Osteocyte (in vitro differentiated cells): ENCODE data around the gene KCNQ5. TPM values are rescaled to one million over a fixed set of nuclear protein-coding genes. Genes with fewer than 3 reads are reported as not detected.

Experiments used
- DNase-seq: peaks from one replicate; pipeline ENCODE4 v3.0.0; 2021; ENCODE audit warnings: mixed read lengths; ENCODE audit not compliant: unreplicated experiment; ENCODE audit errors: extremely low spot score
- H3K27ac Mint-ChIP-seq: one replicate; pipeline ENCODE4 v1.8.0; 2021; ENCODE audit warnings: mild to moderate bottlenecking, mixed read lengths; ENCODE audit not compliant: unreplicated experiment
- H3K27me3 Mint-ChIP-seq: one replicate; pipeline ENCODE4 v1.8.0; 2021; ENCODE audit warnings: mixed read lengths; ENCODE audit not compliant: unreplicated experiment
- H3K36me3 Mint-ChIP-seq: one replicate; pipeline ENCODE4 v1.8.0; 2021; ENCODE audit warnings: mixed read lengths; ENCODE audit not compliant: unreplicated experiment
- H3K4me1 Mint-ChIP-seq: one replicate; pipeline ENCODE4 v1.8.0; 2021; ENCODE audit warnings: mixed read lengths; ENCODE audit not compliant: unreplicated experiment
- H3K4me3 Mint-ChIP-seq: one replicate; pipeline ENCODE4 v1.8.0; 2021; ENCODE audit warnings: mild to moderate bottlenecking, moderate library complexity, mixed read lengths; ENCODE audit not compliant: unreplicated experiment
- H3K9me3 Mint-ChIP-seq: one replicate; pipeline ENCODE4 v1.8.0; 2021; ENCODE audit warnings: mixed read lengths; ENCODE audit not compliant: unreplicated experiment
- CTCF ChIP-seq: fragments of 200-600 bp; sonication (generic); IDR thresholded peaks from 2 replicates; pipeline ENCODE4 v1.5.0; 2021; ENCODE audit warnings: antibody characterized with exemption, mild to moderate bottlenecking, moderate library complexity
- total RNA-seq: library from RNA; stranded (reverse); gene quantifications from 2 replicates; pipeline ENCODE4 v1.2.1, GENCODE V29; 2021

Gene KCNQ5
- total RNA-seq, 1 donor from 2014 or later = 7.2 TPM

- H3K4me1 Mint-ChIP-seq = no peaks in the 10 kb centered on the region
- TF ChIP-seq CTCF = no peak
- no peak overlapping the region for H3K27ac Mint-ChIP-seq
- no peak for DNase-seq
- no peaks in the 10 kb centered on the region for H3K36me3 Mint-ChIP-seq
- no peak overlapping the region for H3K4me3 Mint-ChIP-seq
- H3K9me3 Mint-ChIP-seq = peaks cover 4% of the 10 kb centered on the region
- H3K27me3 Mint-ChIP-seq = no peaks in the 10 kb centered on the region
Observed at GRCh38 chr6:72873433-72873832, 251.6 kb downstream of the KCNQ5 start.

- no peak for TF ChIP-seq CTCF
- no peaks in the 10 kb centered on the region for H3K4me1 Mint-ChIP-seq
- no peaks in the 10 kb centered on the region for H3K36me3 Mint-ChIP-seq
- no peak for DNase-seq
- H3K27me3 Mint-ChIP-seq = no peaks in the 10 kb centered on the region
- peaks cover 7% of the 10 kb centered on the region for H3K9me3 Mint-ChIP-seq
- H3K27ac Mint-ChIP-seq = no peak overlapping the region
- no peak overlapping the region for H3K4me3 Mint-ChIP-seq
Observed at GRCh38 chr6:72876256-72876655, 254.4 kb downstream of the KCNQ5 start.

GRCh38 chr6:72886170-72886569, 264.3 kb downstream of the KCNQ5 start:
- no peak overlapping the region for H3K27ac Mint-ChIP-seq
- no peaks in the 10 kb centered on the region for H3K27me3 Mint-ChIP-seq
- no peak for TF ChIP-seq CTCF
- H3K36me3 Mint-ChIP-seq = peaks cover 9% of the 10 kb centered on the region
- no peak for DNase-seq
- no peak overlapping the region for H3K4me3 Mint-ChIP-seq
- peaks cover 14% of the 10 kb centered on the region for H3K9me3 Mint-ChIP-seq
- H3K4me1 Mint-ChIP-seq = peaks cover 4% of the 10 kb centered on the region

- Mint-ChIP-seq H3K4me1 (peaks cover 9% of the 10 kb centered on the region), H3K9me3 (peaks cover 14% of the 10 kb centered on the region), H3K27me3 (no peaks in the 10 kb centered on the region), H3K27ac (no peak overlapping the region), H3K4me3 (no peak overlapping the region), H3K36me3 (peaks cover 9% of the 10 kb centered on the region)
- TF ChIP-seq CTCF = no peak
- DNase-seq = no peak
Observed at GRCh38 chr6:72890233-72890632, 268.4 kb downstream of the KCNQ5 start.

- TF ChIP-seq CTCF = no peak
- H3K36me3 Mint-ChIP-seq = peaks cover 6% of the 10 kb centered on the region
Observed at GRCh38 chr6:72890671-72891070, 268.8 kb downstream of the KCNQ5 start.

More at GRCh38 chr6:72890671-72891070, 268.8 kb downstream of the KCNQ5 start:
- Mint-ChIP-seq H3K4me1 (peaks cover 9% of the 10 kb centered on the region), H3K4me3 (no peak overlapping the region), H3K27ac (no peak overlapping the region), H3K27me3 (no peaks in the 10 kb centered on the region), H3K9me3 (peaks cover 12% of the 10 kb centered on the region)
- no peak for DNase-seq
